ENCODE results near the gene TTC27.

DNA sequence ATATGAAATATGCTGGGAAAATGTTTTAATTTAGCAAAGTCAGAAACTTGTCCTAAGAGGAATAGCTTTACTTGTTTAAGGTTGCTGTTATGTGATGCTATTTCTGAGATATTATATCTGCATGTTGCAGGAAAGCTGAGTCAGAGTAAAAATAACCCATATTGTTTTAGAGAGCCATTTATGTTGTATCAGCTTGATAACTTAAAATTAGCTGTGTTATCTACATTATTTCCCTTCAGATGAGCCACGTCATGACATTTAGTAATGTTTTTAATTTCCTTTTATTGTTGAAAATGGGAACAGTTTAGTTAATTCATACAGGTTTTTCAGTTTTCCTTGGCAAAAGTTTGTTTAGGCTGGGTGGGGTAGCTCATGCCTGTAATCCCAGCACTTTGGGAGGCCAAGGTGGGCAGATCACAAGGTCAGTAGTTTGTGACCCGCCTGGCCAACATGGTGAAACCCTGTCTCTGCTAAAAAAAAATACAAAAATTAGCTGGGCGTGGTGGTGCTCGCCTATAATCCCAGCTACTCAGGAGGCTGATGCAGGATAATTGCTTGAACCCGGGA lies 55.8 kb downstream of the TTC27 start:
- TF ChIP-seq, protein P1, sequence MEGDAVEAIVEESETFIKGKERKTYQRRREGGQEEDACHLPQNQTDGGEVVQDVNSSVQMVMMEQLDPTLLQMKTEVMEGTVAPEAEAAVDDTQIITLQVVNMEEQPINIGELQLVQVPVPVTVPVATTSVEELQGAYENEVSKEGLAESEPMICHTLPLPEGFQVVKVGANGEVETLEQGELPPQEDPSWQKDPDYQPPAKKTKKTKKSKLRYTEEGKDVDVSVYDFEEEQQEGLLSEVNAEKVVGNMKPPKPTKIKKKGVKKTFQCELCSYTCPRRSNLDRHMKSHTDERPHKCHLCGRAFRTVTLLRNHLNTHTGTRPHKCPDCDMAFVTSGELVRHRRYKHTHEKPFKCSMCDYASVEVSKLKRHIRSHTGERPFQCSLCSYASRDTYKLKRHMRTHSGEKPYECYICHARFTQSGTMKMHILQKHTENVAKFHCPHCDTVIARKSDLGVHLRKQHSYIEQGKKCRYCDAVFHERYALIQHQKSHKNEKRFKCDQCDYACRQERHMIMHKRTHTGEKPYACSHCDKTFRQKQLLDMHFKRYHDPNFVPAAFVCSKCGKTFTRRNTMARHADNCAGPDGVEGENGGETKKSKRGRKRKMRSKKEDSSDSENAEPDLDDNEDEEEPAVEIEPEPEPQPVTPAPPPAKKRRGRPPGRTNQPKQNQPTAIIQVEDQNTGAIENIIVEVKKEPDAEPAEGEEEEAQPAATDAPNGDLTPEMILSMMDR (IDR thresholded peaks at IDR 0.05; ENCODE audit: low read depth, low read length), result no peak
- TF ChIP-seq EZH2phosphoT487 (IDR thresholded peaks at IDR 0.05; ENCODE audit: low read depth), result no peak
